SU-DHL-6 (cell line): ENCODE data around the gene SVIL.

Source experiments
- H2AFZ ChIP-seq: fragments of 200-600 bp; sonication (generic); 2 replicates; pipeline ENCODE4 v1.6.1; 2014; ENCODE audit warnings: low read depth, mild to moderate bottlenecking, moderate library complexity, mixed read lengths, antibody characterized with exemption, low read length; ENCODE audit not compliant: severe bottlenecking
- H3F3A ChIP-seq: fragments of 200-600 bp; shearing (Covaris generic); 2 replicates; pipeline ENCODE4 v1.6.0; 2016; ENCODE audit warnings: antibody characterized with exemption, mild to moderate bottlenecking; ENCODE audit not compliant: insufficient read depth
- H3K27ac ChIP-seq: fragments of 200-600 bp; sonication (generic); 2 replicates; pipeline ENCODE4 v1.5.1; 2016; ENCODE audit warnings: low read depth, mild to moderate bottlenecking, low read length, moderate library complexity, mixed read lengths
- H3K27me3 ChIP-seq: fragments of 200-600 bp; sonication (generic), shearing (Covaris generic); 2 replicates; pipeline ENCODE4 v1.6.0; 2014; ENCODE audit warnings: mild to moderate bottlenecking, low read length
- H3K36me3 ChIP-seq: fragments of 200-600 bp; sonication (generic); 2 replicates; pipeline ENCODE4 v1.6.1; 2014; ENCODE audit warnings: mild to moderate bottlenecking, low read length, mixed read lengths
- H3K4me2 ChIP-seq: fragments of 300-600, 200-600 bp; shearing (Covaris generic), sonication (generic); 2 replicates; pipeline ENCODE4 v1.6.0; 2014; ENCODE audit warnings: low read length, low read depth, mild to moderate bottlenecking; ENCODE audit not compliant: poor library complexity, severe bottlenecking
- H3K4me3 ChIP-seq: fragments of 200-600 bp; sonication (generic); 2 replicates; pipeline ENCODE4 v1.5.1; 2014; ENCODE audit warnings: antibody characterized with exemption, low read length, mild to moderate bottlenecking, mixed read lengths; ENCODE audit not compliant: insufficient read depth, poor library complexity, severe bottlenecking
- H3K79me2 ChIP-seq: fragments of 200-600 bp; sonication (generic); 2 replicates; pipeline ENCODE4 v1.6.1; 2014; ENCODE audit warnings: mild to moderate bottlenecking, low read length, moderate library complexity; ENCODE audit not compliant: insufficient read depth
- H3K9ac ChIP-seq: fragments of 200-600 bp; sonication (generic); 2 replicates; pipeline ENCODE4 v1.7.0; 2014; ENCODE audit warnings: mild to moderate bottlenecking, low read length
- H3K9me2 ChIP-seq: fragments of 200-600 bp; sonication (generic); replicated peaks from 2 replicates; pipeline ENCODE4 v1.6.1; 2014; ENCODE audit warnings: low read length; ENCODE audit not compliant: insufficient read depth
- H3K9me3 ChIP-seq: fragments of 200-600 bp; sonication (generic); 2 replicates; pipeline ENCODE4 v1.6.1; 2014; ENCODE audit warnings: low read length, mixed read lengths; ENCODE audit not compliant: insufficient read depth
- H4K20me1 ChIP-seq: fragments of 200-600 bp; sonication (generic); 2 replicates; pipeline ENCODE4 v1.6.1; 2014; ENCODE audit warnings: low read depth, mild to moderate bottlenecking, antibody characterized with exemption, low read length, moderate library complexity, mixed read lengths
- CTCF ChIP-seq: fragments of 200-600 bp; sonication (generic); IDR thresholded peaks from one replicate; pipeline ENCODE4 v1.5.1; 2017; ENCODE audit warnings: antibody characterized with exemption, mild to moderate bottlenecking, low read length, moderate library complexity; ENCODE audit not compliant: insufficient read depth, poor library complexity, severe bottlenecking
- EZH2phosphoT487 ChIP-seq: fragments of 200-600 bp; sonication (generic), shearing (Covaris generic); conservative IDR thresholded peaks from 2 replicates; pipeline ENCODE4 v1.6.1; 2018; ENCODE audit warnings: mild to moderate bottlenecking, antibody characterized with exemption, low read length, moderate library complexity, mixed read lengths

Gene SVIL

GRCh38 chr10:29426420-29426819 lies 208.4 kb downstream of the SVIL start:
- TF ChIP-seq EZH2phosphoT487, result no peak
- no peak for TF ChIP-seq CTCF
- Histone ChIP-seq H3K36me3 (no peaks in the 10 kb centered on the region), H4K20me1 (no peaks in the 10 kb centered on the region), H3K4me3 (no peak overlapping the region), H3K9ac (no peak overlapping the region), H3K4me2 (no peak overlapping the region), H3K27ac (no peak overlapping the region), H3K79me2 (no peaks in the 10 kb centered on the region), H2AFZ (no peak overlapping the region), H3F3A (no peaks in the 10 kb centered on the region), H3K27me3 (no peaks in the 10 kb centered on the region), H3K9me2 (no peaks in the 10 kb centered on the region; the same call in 1 of the 2 replicates), H3K9me3 (no peaks in the 10 kb centered on the region)

GRCh38 chr10:29424017-29424416 lies 210.8 kb downstream of the SVIL start:
- Histone ChIP-seq H3K27me3 (no peaks in the 10 kb centered on the region), H4K20me1 (no peaks in the 10 kb centered on the region), H3K79me2 (no peaks in the 10 kb centered on the region), H3F3A (no peaks in the 10 kb centered on the region), H3K36me3 (no peaks in the 10 kb centered on the region), H3K9ac (no peak overlapping the region), H3K4me2 (no peak overlapping the region), H3K9me2 (no peaks in the 10 kb centered on the region; the same call in 1 of the 2 replicates), H2AFZ (no peak overlapping the region), H3K4me3 (no peak overlapping the region), H3K9me3 (no peaks in the 10 kb centered on the region), H3K27ac (no peak overlapping the region)
- no peak for TF ChIP-seq EZH2phosphoT487
- no peak for TF ChIP-seq CTCF

GRCh38 chr10:29420744-29421143 lies 214.0 kb downstream of the SVIL start:
- no peaks in the 10 kb centered on the region for H3K36me3 ChIP-seq
- no peaks in the 10 kb centered on the region for H3F3A ChIP-seq
- no peaks in the 10 kb centered on the region for H4K20me1 ChIP-seq
- H3K79me2 ChIP-seq, result no peaks in the 10 kb centered on the region
- no peak overlapping the region for H3K4me2 ChIP-seq
- H3K27me3 ChIP-seq, result no peaks in the 10 kb centered on the region
- no peak overlapping the region for H3K27ac ChIP-seq
- no peaks in the 10 kb centered on the region for H3K9me3 ChIP-seq
- no peaks in the 10 kb centered on the region; the same call in 1 of the 2 replicates for H3K9me2 ChIP-seq
- TF ChIP-seq CTCF, result no peak
- no peak for TF ChIP-seq EZH2phosphoT487
- no peak overlapping the region for H3K4me3 ChIP-seq
- H2AFZ ChIP-seq, result no peak overlapping the region
- no peak overlapping the region for H3K9ac ChIP-seq
